ENCODE data around the gene FXYD3.

Gene FXYD3

GRCh38 chr19:35085947-35086346, 29.7 kb upstream of the FXYD3 start:
- DNase-seq (ENCODE audit: low spot score): peak; percentile 77
- no peak for TF ChIP-seq CTCF (IDR thresholded peaks at IDR 0.05; ENCODE audit: extremely low read depth, missing control alignments)

DNA sequence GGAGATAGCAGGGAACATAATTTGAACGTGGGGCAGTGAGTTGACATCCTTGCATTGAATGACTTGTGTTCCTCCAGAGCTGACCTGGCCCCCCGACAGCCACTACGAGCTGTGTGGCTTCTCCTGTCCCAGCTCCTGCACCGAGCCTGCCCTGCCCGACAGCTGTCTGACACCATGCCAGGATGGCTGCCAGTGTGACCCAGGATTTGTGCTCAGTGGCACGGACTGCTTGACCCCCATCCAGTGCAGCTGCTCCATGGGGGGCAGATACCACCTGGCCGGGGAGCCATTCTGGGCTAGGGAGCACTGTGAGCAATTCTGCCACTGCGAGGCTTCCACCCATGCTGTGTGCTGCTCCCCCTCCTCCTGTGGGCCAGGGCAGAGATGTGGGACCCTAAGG, 29.2 kb upstream of the FXYD3 start:
- no peak for DNase-seq (ENCODE audit: low spot score)
- TF ChIP-seq CTCF (IDR thresholded peaks at IDR 0.05; ENCODE audit: extremely low read depth, missing control alignments): no peak

DNA sequence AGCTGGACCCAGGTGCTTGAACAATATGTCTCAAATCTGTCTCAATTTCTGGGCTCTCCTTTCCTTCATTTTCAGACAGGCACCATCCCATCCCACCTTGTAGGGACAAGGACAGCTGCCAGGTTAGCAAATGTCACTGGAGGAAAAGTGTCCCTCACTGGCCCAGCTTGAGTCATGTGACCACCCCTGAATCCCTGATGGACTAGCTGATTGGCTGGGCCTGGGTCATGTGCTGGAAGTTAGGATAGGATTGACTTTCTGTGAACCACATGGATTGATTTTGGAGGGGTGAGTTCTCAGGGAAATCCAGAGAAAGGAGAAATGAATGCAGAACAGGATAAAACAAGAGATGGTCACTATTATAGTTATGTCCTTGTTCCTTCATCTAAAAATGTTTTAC, 28.2 kb upstream of the FXYD3 start:
- TF ChIP-seq CTCF (IDR thresholded peaks at IDR 0.05; ENCODE audit: extremely low read depth, missing control alignments): no peak
- DNase-seq (ENCODE audit: low spot score): no peak

- no peak for TF ChIP-seq CTCF (IDR thresholded peaks at IDR 0.05; ENCODE audit: extremely low read depth, missing control alignments)
- DNase-seq (ENCODE audit: low spot score): no peak
These were observed 27.3 kb upstream of the FXYD3 start for GRCh38 chr19:35088131-35088913.

GRCh38 chr19:35089554-35089953, 26.1 kb upstream of the FXYD3 start:
- DNase-seq (ENCODE audit: low spot score): no peak
- TF ChIP-seq CTCF (IDR thresholded peaks at IDR 0.05; ENCODE audit: extremely low read depth, missing control alignments): no peak

DNA sequence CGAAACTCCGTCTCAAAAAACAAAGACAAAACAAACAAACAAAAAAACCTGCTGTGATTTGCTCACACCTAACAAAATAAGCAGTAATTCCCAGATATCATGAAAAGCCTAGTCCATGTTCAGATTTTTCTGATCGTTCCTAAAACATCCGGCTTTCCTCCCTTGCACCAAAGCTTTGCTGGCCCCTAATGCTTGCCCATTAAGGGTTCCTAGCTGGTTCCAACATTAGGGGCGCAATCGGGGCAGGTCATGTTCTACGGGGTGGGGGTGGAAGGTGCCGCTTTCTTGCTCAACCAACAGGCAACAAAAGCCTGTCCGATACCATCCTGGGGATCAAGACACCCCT, 25.5 kb upstream of the FXYD3 start:
- no peak for DNase-seq (ENCODE audit: low spot score)
- TF ChIP-seq CTCF (IDR thresholded peaks at IDR 0.05; ENCODE audit: extremely low read depth, missing control alignments): no peak

GRCh38 chr19:35090506-35091214, 25.0 kb upstream of the FXYD3 start:
- DNase-seq (ENCODE audit: low spot score): peak; percentile 86
- peak; percentile 54 for TF ChIP-seq CTCF (IDR thresholded peaks at IDR 0.05; ENCODE audit: extremely low read depth, missing control alignments)
